Activated T-cell treated with anti-CD3 and anti-CD28 coated beads for 1 hour (primary cell): Measurements from ENCODE around the gene MS4A4A.

Source experiments
- DNase-seq: peaks from one replicate; pipeline ENCODE4 v3.0.0-alpha.2; 2020; ENCODE audit warnings: low read depth

MS4A4A gene

GRCh38 chr11:60303661-60304060, 23.2 kb downstream of the MS4A4A start:
- no peak for DNase-seq

DNA sequence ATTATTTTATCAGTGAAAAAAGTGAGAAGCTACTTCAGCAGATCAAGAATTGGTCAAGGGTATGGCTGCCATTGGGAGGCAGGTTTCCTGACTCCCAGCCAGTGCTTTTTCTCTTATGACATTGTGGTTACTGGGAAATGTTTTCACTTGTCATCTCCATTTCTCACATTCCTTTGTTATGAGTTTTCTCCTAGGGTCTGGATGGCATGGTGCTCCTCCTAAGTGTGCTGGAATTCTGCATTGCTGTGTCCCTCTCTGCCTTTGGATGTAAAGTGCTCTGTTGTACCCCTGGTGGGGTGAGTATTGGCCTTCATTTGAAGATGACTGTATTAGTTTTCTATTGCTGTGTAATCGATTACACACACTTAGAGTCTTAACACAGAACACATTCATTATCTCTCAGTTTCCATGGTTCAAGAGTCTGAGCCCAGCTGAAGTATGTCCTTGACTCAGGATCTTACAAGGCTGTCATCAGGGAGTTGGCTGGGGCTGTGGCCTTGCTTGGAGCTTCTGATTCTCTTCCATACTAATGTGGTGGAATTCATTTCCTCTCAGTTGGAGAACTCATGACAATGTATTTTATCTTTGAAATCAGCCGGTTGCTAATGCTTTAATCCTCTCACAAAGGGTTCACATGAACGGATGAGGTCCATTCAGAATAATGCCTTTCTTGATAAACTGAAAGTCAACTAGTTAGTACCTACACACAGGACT, 25.6 kb downstream of the MS4A4A start:
- no peak for DNase-seq

GRCh38 chr11:60307507-60308195, 27.2 kb downstream of the MS4A4A start:
- DNase-seq, result no peak

DNA sequence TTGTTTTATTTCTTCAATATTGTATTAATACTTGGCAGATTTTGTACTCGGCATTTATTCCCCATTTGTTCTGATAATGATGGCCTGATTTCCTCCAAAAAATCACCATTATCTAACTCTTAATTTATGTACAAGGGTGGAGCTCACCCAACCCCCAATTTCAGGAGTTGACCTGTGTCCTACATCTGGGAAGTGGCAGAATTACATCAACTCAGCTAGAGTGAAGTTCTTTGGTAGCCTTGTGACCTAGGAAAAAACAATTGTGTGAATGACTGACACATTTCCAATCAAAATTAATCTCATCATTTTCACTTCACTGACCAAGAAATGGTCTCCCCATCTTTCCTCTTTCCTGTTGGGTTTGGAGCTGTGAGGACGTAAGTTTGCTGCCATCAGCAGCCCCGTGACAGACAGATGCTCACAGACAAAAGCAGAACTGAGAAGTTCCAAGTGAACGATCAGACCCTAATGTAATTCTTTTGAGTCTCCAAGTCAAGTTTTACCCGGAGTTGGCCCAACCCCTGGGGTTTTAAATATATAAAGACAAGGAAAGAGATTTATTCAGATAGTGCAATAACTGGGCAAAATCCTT, 30.0 kb downstream of the MS4A4A start:
- no peak for DNase-seq

DNA sequence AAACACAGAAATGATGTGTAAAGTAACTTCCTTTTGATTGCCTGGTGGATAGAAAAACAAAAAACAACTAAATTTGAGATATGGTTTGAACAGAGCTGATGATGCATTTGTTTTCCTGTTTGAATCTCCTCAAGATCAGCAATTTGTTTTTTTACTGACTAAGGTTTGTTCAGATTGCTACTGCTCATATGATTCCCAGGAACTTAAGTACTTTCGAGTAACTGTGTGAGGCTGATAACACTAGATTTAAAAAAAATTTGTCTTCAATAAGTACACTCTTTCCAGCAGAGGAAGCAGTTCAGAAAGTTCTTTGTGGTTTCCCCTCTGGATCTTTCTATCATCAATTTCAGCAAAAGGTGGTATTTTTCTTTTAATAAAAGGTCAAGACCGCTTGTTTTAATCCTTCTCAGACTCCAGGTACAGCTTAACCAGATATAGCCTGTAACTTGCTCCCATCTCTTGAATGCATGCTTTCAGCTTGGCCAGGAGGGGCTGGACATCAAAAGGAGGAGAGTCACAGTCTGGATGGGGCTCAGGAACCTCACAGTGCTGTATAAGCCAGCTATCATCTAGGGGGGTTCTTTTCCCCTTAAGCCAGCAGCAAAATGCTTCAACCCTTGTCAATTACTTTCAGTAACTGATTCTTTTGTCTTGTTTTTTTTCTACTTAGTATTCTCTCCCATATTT, 34.3 kb downstream of the MS4A4A start:
- DNase-seq, result no peak

- DNase-seq, result no peak
These were observed 35.4 kb downstream of the MS4A4A start for GRCh38 chr11:60315871-60316270.

- no peak for DNase-seq
These were observed 35.9 kb downstream of the MS4A4A start for GRCh38 chr11:60316317-60316716.

GRCh38 chr11:60318726-60319125, 38.3 kb downstream of the MS4A4A start:
- DNase-seq, result no peak

GRCh38 chr11:60321051-60321450, 40.6 kb downstream of the MS4A4A start:
- DNase-seq, result no peak

DNA sequence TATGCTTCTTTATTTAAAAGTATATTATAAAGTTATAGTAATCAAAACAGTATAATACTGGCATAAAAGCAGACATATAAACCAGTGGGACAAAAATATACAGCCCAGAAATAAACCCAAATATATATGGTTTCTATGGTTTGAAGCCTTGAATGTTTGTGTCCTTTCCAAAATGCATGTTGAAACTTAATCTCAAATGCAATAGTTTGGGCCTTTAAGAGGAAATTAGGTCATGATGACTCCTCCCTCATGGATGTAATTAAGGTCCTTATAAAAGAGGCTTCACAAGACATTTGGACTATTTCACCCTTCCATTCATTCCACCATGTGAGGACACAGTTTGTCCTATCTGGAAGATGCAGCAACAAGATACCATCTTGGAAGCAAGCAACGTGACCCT, 46.5 kb downstream of the MS4A4A start, which contains the start of gene MS4A6E:
Gene MS4A6E, plus strand, starts transcription at position 301 of the 400 bp plus-strand sequence. CDS start 7,641 bp downstream, outside the sequence.
- no peak for DNase-seq

GRCh38 chr11:60328460-60328859, 48.0 kb downstream of the MS4A4A start:
- no peak for DNase-seq

DNA sequence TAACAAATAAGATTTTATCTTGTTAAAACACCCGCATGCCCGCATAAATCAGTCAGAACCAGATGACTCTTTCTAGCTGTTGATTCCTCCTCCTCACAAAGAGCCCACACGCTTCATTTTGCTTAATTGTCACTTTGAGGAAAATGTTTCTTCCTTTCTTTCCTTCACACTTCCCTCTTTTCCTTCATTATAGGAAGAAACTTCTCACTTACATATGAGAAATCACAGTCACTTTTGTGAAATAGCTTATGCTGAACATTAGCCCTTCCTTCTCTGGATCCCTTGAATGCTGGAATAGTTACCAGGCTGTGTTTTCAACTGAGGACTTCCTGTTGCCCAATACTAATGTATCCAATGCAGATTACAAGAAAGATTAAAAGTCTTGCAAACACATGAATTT, 52.4 kb downstream of the MS4A4A start:
- DNase-seq, result no peak

GRCh38 chr11:60334005-60334620, 53.6 kb downstream of the MS4A4A start:
- peak; percentile 51 for DNase-seq

GRCh38 chr11:60336767-60337391, 56.4 kb downstream of the MS4A4A start:
- no peak for DNase-seq

DNA sequence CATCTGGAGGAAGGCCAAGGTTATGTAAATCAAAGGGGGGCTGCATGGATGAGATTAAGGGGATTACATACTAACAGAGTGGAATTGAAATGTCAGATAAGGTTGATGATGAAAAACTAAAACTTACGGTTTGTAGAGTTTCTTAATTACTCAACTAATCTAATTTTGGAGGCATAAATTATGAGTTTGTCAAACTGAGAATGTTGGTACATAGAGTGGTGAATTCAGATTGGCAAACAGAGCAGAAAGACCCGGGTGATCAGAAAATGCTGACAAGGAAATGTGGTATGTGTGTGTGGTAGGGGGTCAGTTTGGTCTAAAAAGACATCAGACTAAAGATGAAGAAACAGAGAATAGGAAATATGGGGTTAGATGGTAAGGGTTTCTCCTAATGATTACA, 57.6 kb downstream of the MS4A4A start:
- no peak for DNase-seq

DNA sequence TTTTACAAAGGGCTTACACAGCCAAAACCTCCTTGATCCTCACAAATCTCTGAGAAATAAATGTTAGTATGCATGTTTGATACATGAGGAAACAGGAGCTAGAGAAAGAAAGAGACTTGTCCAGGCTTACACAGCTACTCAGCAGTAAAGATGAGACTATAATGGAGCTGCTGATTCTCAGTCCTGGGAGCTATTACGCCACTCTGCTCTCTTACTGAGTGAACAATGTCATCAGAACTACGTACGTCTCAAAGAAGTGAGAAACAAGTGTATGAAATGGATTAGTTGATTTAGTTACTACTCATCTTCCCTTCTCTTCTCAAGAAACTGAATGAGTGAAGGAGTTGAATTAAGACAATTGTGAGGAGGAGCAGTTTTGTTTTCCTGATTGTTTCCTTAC, 58.9 kb downstream of the MS4A4A start:
- DNase-seq, result no peak

- no peak for DNase-seq
These were observed 62.7 kb downstream of the MS4A4A start for GRCh38 chr11:60343094-60343704.

DNA sequence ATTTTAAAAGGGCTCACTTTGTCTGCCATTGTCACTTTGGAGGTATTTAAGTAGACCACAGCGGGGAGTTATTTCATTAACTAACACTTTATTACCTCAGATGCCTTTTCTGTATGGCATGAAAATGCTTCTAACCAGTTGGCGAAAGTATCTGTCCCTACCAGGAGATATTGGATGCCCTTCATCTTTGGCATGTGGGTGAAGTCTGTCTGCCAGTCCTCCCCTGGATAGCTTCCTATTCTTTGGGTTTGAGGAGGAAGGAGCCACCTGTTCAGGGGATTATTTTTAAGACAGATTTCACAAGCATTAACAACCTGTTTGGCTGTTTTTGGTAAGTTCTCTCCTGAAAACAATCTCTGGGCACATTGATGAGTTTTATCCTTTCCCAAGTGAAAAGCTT, 63.7 kb downstream of the MS4A4A start:
- DNase-seq, result no peak

- DNase-seq, result no peak
These were observed 65.0 kb downstream of the MS4A4A start for GRCh38 chr11:60345489-60345888.

DNA sequence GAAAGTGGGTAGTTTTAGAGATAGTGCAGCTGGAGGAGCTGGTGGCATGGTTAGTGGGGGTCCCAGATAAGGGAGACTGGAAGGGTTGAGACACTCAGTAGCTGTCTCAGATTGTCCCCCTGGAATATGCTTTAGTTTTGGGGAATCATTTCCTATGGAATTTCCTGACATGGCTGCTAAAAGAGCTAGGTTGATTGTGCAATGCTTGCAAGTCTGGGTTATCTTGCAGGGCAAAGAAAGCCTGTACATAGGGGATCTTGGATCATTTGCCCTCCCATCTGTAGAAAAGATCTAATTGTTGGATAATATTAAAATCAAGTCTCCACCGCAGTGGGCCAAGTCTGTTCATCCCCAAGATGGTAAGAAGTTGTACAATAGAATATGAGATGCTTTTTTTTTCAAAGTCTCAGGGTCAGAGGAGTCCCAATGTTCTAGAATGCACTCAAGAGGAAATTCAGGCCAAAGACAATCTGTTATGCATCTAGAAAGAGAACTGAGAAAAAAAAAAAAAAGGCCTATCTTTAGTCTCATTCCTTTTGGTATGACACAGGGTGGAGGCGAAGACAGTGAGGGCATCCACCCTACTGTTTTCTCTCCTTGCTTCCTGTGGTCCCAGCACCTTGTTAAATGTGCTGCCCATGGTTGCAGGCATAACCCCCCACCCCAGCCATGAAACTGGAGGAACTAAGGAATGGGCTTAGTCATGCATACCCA, 66.8 kb downstream of the MS4A4A start:
- DNase-seq, result no peak

GRCh38 chr11:60348116-60348515, 67.7 kb downstream of the MS4A4A start:
- DNase-seq, result no peak
